Heart left ventricle (tissue), 16 donors: ENCODE data around the gene MNS1. TPM values are rescaled to one million over a fixed set of nuclear protein-coding genes. Genes with fewer than 3 reads are reported as not detected.

Source experiments
- ATAC-seq, 4 donors: fragments of 200-7000 bp; cut with Tn5 transposase; one replicate each; pipeline ENCODE4 v1.9.1; 2020 to 2022; ENCODE audit warnings: moderate library complexity in 4 of 4, mild to moderate bottlenecking in 3 of 4, moderate number of reproducible peaks in 1 of 4
- DNase-seq, 5 donors: peaks; one replicate each; pipeline ENCODE4 v3.0.0-alpha.2; 2020
- H3K27ac ChIP-seq, 12 donors: fragments of 200-600 bp; sonication (generic) in 4 of 12; one replicate each; pipeline versions ENCODE4 v1.5.0 to v1.8.0; 2016 to 2022; ENCODE audit warnings: mild to moderate bottlenecking in 2 of 12
- H3K27me3 ChIP-seq, 9 donors: fragments of 200-600 bp; sonication (generic) in 2 of 9; one replicate each; pipeline versions ENCODE4 v1.5.1 to v1.8.0; 2016 to 2022; ENCODE audit warnings: mild to moderate bottlenecking in 3 of 9
- H3K36me3 ChIP-seq, 9 donors: fragments of 200-600 bp; sonication (generic) in 2 of 9; one replicate each; pipeline versions ENCODE4 v1.5.0 to v1.8.0; 2018 to 2022; ENCODE audit warnings: mild to moderate bottlenecking in 2 of 9
- H3K4me1 ChIP-seq, 12 donors: fragments of 200-600 bp; sonication (generic) in 4 of 12; one replicate each; pipeline versions ENCODE4 v1.5.0 to v1.8.0; 2016 to 2022; ENCODE audit warnings: mild to moderate bottlenecking in 3 of 12
- H3K4me3 ChIP-seq, 12 donors: fragments of 200-600 bp; sonication (generic) in 4 of 12; one replicate each; pipeline versions ENCODE4 v1.5.0 to v1.8.0; 2017 to 2022; ENCODE audit warnings: mild to moderate bottlenecking in 9 of 12, moderate library complexity in 4 of 12
- H3K9me3 ChIP-seq, 12 donors: fragments of 200-600 bp; sonication (generic) in 4 of 12; one replicate each; pipeline versions ENCODE4 v1.5.0 to v1.8.0; 2016 to 2022; ENCODE audit warnings: mild to moderate bottlenecking in 1 of 12
- CTCF ChIP-seq, 12 donors: fragments of 200-600 bp; sonication (generic) in 4 of 12; IDR thresholded peaks; one replicate each; pipeline versions ENCODE4 v1.5.0 to v1.8.0; 2018 to 2022; ENCODE audit warnings: antibody characterized with exemption in 12 of 12, mild to moderate bottlenecking in 5 of 12
- POLR2A ChIP-seq, 2 donors: fragments of 450-650 bp; IDR thresholded peaks; one replicate each; pipeline ENCODE4 v1.6.1; 2017; ENCODE audit warnings: antibody characterized with exemption in 2 of 2, mild to moderate bottlenecking in 2 of 2, moderate library complexity in 2 of 2
- WGBS, 4 donors: extraction: QIAGEN DNeasy Blood & Tissue Kit in 2 of 4; methylation state at CpG; one replicate each; pipeline versions ENCODE4 v1.1.5 to v1.1.7; 2013 to 2018; 5-methylcytosine and 5-hydroxymethylcytosine counted together
- intact Hi-C, 10 donors: fragments of 100-400 bp; cut with DNase I; formaldehyde crosslinking; loops; one replicate each; pipeline versions ENCODE4 v1.11.1 to v1.14.2; 2022
- polyA plus RNA-seq, 2 donors: library from polyadenylated mRNA; stranded (reverse); fragments of 200-250 nt; gene quantifications; one replicate each; pipeline ENCODE4 v1.2.3, GENCODE V29; 2013
- total RNA-seq, 9 donors: library from RNA; depleted of rRNA in 2 of 9; stranded (reverse); fragments of >200 nt in 2 of 9; fragmentation: NEBNext Ultra II Directional in 3 of 9; extraction: Animal tissue kit (Norgen Biotek cat#: 25700) in 3 of 9; gene quantifications; one replicate each; pipeline versions ENCODE4 v1.1.0 to v1.2.4, GENCODE V29; 2016 to 2023
- donor health status: ischemic (EF 13 %, LVEDD 7.1; RV severe dilation, severe dysfunction).
- donor health status: healthy with polysubstance abuse.
- donor health status: DM: no; HTN: yes; CAD: no.
- donor health status: DM: no; HTN: no; CAD: no.
- donor health status: ischemic (EF 25% LVEDD 6.9; RV normal size, moderate dysfunction).
- donor health status: ischemic (EF 25% LVEDD 5.7; RV mildly dilated, moderate dysfunction).
- donor health status: healthy.
- donor health status: DM: yes; HTN: yes; CAD: no.
- donor health status: ischemic (EF 35%, LVEDD 5.7; RV mildly dilated, moderate dysfunction).
- donor health status: nonischemic (EF 11% LVEDD 7.7; RV severe dilation, severe dysfunction).
- donor health status: DM: yes; HTN: yes; CAD: no.
- donor health status: PGD.
- donor health status: ischemic (EF 29% LVEDD 5.4; RV normal size, mild dysfunction).
- donor health status: nonischemic (EF 23%, LVEDD 6.1; RV moderate dilation, normal function).

The MNS1 gene
- total and polyA plus RNA-seq, 11 donors = 0.30 to 2.6 (median 0.81) TPM

- H3K4me3 ChIP-seq = no peak overlapping the region
- H3K27me3 ChIP-seq = peaks cover 0 to 10% (median 0%) of the 10 kb centered on the region in 9 donors
- peaks cover 0 to 11% (median 0%) of the 10 kb centered on the region in 12 donors for H3K4me1 ChIP-seq
- TF ChIP-seq CTCF (IDR thresholded peaks at IDR 0.05) (no peak), POLR2A (IDR thresholded peaks at IDR 0.05) (no peak)
- H3K36me3 ChIP-seq = no peaks in the 10 kb centered on the region
- no peak for ATAC-seq
- intact Hi-C loops = no loop called here
- no peak overlapping the region for H3K27ac ChIP-seq
- DNase-seq = no peak
- 74 to 88% (median 86%) methylated on average over 1 of the region's 1 CpG for WGBS, 4 donors
- peaks cover 0 to 5% (median 0%) of the 10 kb centered on the region in 12 donors for H3K9me3 ChIP-seq
These were observed 8.1 kb upstream of the MNS1 start for GRCh38 chr15:56473017-56473416.

DNA sequence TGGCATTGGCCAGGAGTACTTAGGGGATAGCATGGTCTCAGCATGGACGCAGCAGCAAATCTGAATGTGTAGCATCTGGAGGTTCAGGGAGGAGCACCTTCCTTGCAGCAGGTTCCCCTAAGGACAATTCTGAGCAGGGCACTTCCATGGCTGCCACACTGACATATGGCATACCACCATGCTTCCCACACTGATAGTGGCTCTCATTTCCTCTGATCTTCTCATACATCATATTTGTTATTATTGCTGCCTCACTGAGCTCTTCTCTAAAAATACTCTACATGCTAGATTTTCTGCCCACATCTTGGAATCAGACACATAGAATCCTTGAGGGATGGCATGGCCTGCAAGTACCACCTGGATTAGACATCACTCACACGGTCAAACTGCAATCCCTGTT is 7.3 kb upstream of the MNS1 start:
- DNase-seq = no peak
- no peak overlapping the region for H3K4me3 ChIP-seq
- WGBS, 4 donors = 76 to 86% (median 80%) methylated on average over 2 of the region's 2 CpGs
- no peak for ATAC-seq
- H3K36me3 ChIP-seq = no peaks in the 10 kb centered on the region
- TF ChIP-seq CTCF (IDR thresholded peaks at IDR 0.05) (no peak), POLR2A (IDR thresholded peaks at IDR 0.05) (no peak)
- intact Hi-C loops = no loop called here
- no peak overlapping the region for H3K27ac ChIP-seq
- H3K27me3 ChIP-seq = peaks cover 0 to 10% (median 0%) of the 10 kb centered on the region in 9 donors
- H3K4me1 ChIP-seq = peaks cover 0 to 14% (median 0%) of the 10 kb centered on the region in 12 donors
- H3K9me3 ChIP-seq = no peaks in the 10 kb centered on the region

- 83 to 90% (median 88%) methylated on average over 5 of the region's 5 CpGs for WGBS, 4 donors
- no peak overlapping the region for H3K4me3 ChIP-seq
- intact Hi-C loops = no loop called here
These were observed 6.6 kb upstream of the MNS1 start for GRCh38 chr15:56471440-56472069.

DNA sequence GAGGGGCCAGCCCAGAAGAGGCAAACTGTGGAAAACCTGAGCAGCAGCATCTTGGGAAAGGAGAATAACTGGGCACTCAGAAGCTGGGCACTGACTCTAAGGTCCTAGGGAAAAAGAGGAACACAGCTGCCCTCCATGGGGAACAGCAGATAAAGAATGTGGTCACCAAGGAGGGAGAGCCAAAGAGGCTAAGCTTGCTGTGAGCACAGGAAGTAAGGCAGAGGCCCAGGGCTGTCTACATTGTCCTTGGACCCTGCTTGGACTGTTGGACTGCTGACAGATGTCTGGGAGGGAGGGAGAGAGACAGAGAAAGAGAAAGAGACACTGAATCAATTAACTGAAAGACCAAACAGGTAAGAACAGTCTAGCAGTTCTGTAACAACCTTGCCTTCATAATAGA is 4.5 kb upstream of the MNS1 start:
- Histone ChIP-seq H3K36me3 (no peaks in the 10 kb centered on the region), H3K27me3 (peaks cover 0 to 10% (median 0%) of the 10 kb centered on the region in 9 donors), H3K27ac (no peak overlapping the region), H3K4me1 (peaks cover 0 to 16% (median 0%) of the 10 kb centered on the region in 12 donors), H3K9me3 (no peaks in the 10 kb centered on the region), H3K4me3 (no peak overlapping the region)
- intact Hi-C loops = no loop called here
- no peak for TF ChIP-seq POLR2A (IDR thresholded peaks at IDR 0.05)
- no peak for TF ChIP-seq CTCF (IDR thresholded peaks at IDR 0.05)
- ATAC-seq (no peak), DNase-seq (no peak)

More at GRCh38 chr15:56471440-56472069, 6.6 kb upstream of the MNS1 start:
- ATAC-seq = no peak
- Histone ChIP-seq H3K4me1 (peaks cover 0 to 14% (median 0%) of the 10 kb centered on the region in 12 donors), H3K27ac (no peak overlapping the region), H3K9me3 (no peaks in the 10 kb centered on the region), H3K27me3 (peaks cover 0 to 10% (median 0%) of the 10 kb centered on the region in 9 donors), H3K36me3 (no peaks in the 10 kb centered on the region)
- DNase-seq = no peak
- TF ChIP-seq POLR2A (IDR thresholded peaks at IDR 0.05) = no peak
- no peak for TF ChIP-seq CTCF (IDR thresholded peaks at IDR 0.05)
